Measurements from ENCODE around the gene VPS4A. TPM values are rescaled to one million over a fixed set of nuclear protein-coding genes. Genes with fewer than 3 reads are reported as not detected.

The VPS4A gene
- total RNA-seq, 1 experiment from 2014 or later, result 45.8 TPM

GRCh38 chr16:69363281-69363717 is 52.1 kb downstream of the VPS4A start:
- CTCF ChIA-PET, result no interaction called here
- peak overlapping the region; percentile 31 for H3K27ac Mint-ChIP-seq (ENCODE audit: unreplicated experiment)

GRCh38 chr16:69364088-69364487 is 52.9 kb downstream of the VPS4A start:
- no peaks in the 10 kb centered on the region for H3K9me3 Mint-ChIP-seq (ENCODE audit: unreplicated experiment)
- peaks cover 56% of the 10 kb centered on the region for H3K36me3 Mint-ChIP-seq (ENCODE audit: insufficient read depth, unreplicated experiment)
- no peak overlapping the region for H3K4me3 Mint-ChIP-seq (ENCODE audit: unreplicated experiment)
- intact Hi-C loops (cut with micrococcal nuclease; ENCODE audit: unreplicated experiment), result no loop called here
- H3K27me3 Mint-ChIP-seq (ENCODE audit: insufficient read depth, unreplicated experiment), result no peaks in the 10 kb centered on the region
- H3K36me3 ChIP-seq (ENCODE audit: control insufficient read depth, insufficient read depth, low read length), result peaks cover 7% of the 10 kb centered on the region
- H3K4me1 Mint-ChIP-seq (ENCODE audit: low read depth, unreplicated experiment), result peaks cover 6% of the 10 kb centered on the region
- H3K4me1 ChIP-seq, result no peaks in the 10 kb centered on the region; the same call in 1 of the 2 replicates
- no TSS peak for BruUV-seq (replicated peaks)
- peak in 1 of 2 experiments; percentile 20 for DNase-seq
- no peaks in the 10 kb centered on the region for H3K9me3 ChIP-seq
- peak overlapping the region; percentile 31 for H3K27ac Mint-ChIP-seq (ENCODE audit: unreplicated experiment)
- H3K27me3 ChIP-seq (replicated peaks; ENCODE audit: control insufficient read depth, insufficient read depth, low read length), result no peaks in the 10 kb centered on the region
- ChIA-PET POLR2A (no interaction called here), CTCF (no interaction called here)
- no peak overlapping the region for H3K4me3 ChIP-seq (ENCODE audit: low read depth, low read length)
- no peak for TF ChIP-seq CTCF (IDR thresholded peaks at IDR 0.05; ENCODE audit: insufficient read depth in 1 of 2, low read depth in 1 of 2, low read length in 1 of 2, severe bottlenecking in 1 of 2, unreplicated experiment in 1 of 2)

More at GRCh38 chr16:69363281-69363717, 52.1 kb downstream of the VPS4A start:
- Mint-ChIP-seq H3K9me3 (ENCODE audit: unreplicated experiment) (no peaks in the 10 kb centered on the region), H3K27me3 (ENCODE audit: insufficient read depth, unreplicated experiment) (no peaks in the 10 kb centered on the region), H3K4me1 (ENCODE audit: low read depth, unreplicated experiment) (peaks cover 6% of the 10 kb centered on the region), H3K4me3 (ENCODE audit: unreplicated experiment) (no peak overlapping the region), H3K36me3 (ENCODE audit: insufficient read depth, unreplicated experiment) (peaks cover 49% of the 10 kb centered on the region)
- no peaks in the 10 kb centered on the region; the same call in 1 of the 2 replicates for H3K4me1 ChIP-seq
- H3K9me3 ChIP-seq, result no peaks in the 10 kb centered on the region
- H3K4me3 ChIP-seq (ENCODE audit: low read depth, low read length), result no peak overlapping the region
- TF ChIP-seq CTCF (IDR thresholded peaks at IDR 0.05; ENCODE audit: insufficient read depth in 1 of 2, low read depth in 1 of 2, low read length in 1 of 2, severe bottlenecking in 1 of 2, unreplicated experiment in 1 of 2), result no peak
- intact Hi-C loops (cut with micrococcal nuclease; ENCODE audit: unreplicated experiment), result no loop called here
- H3K27me3 ChIP-seq (replicated peaks; ENCODE audit: control insufficient read depth, insufficient read depth, low read length), result no peaks in the 10 kb centered on the region
- POLR2A ChIA-PET, result no interaction called here
- peak; percentile 60 to 68 for DNase-seq
- no TSS peak for BruUV-seq (replicated peaks)
- H3K36me3 ChIP-seq (ENCODE audit: control insufficient read depth, insufficient read depth, low read length), result peaks cover 7% of the 10 kb centered on the region

- Mint-ChIP-seq H3K4me1 (ENCODE audit: low read depth, unreplicated experiment) (peaks cover 13% of the 10 kb centered on the region), H3K9me3 (ENCODE audit: unreplicated experiment) (no peaks in the 10 kb centered on the region), H3K27ac (ENCODE audit: unreplicated experiment) (no peak overlapping the region), H3K4me3 (ENCODE audit: unreplicated experiment) (no peak overlapping the region), H3K36me3 (ENCODE audit: insufficient read depth, unreplicated experiment) (peaks cover 73% of the 10 kb centered on the region), H3K27me3 (ENCODE audit: insufficient read depth, unreplicated experiment) (no peaks in the 10 kb centered on the region)
- no peak for DNase-seq
- intact Hi-C loops (cut with micrococcal nuclease; ENCODE audit: unreplicated experiment), result no loop called here
- POLR2A ChIA-PET, result no interaction called here
- CTCF ChIA-PET, result no interaction called here
- Histone ChIP-seq H3K36me3 (ENCODE audit: control insufficient read depth, insufficient read depth, low read length) (peaks cover 11% of the 10 kb centered on the region), H3K4me1 (no peaks in the 10 kb centered on the region; the same call in 1 of the 2 replicates), H3K4me3 (ENCODE audit: low read depth, low read length) (no peak overlapping the region), H3K27me3 (replicated peaks; ENCODE audit: control insufficient read depth, insufficient read depth, low read length) (no peaks in the 10 kb centered on the region), H3K9me3 (no peaks in the 10 kb centered on the region)
- no TSS peak for BruUV-seq (replicated peaks)
- TF ChIP-seq CTCF (IDR thresholded peaks at IDR 0.05; ENCODE audit: insufficient read depth in 1 of 2, low read depth in 1 of 2, low read length in 1 of 2, severe bottlenecking in 1 of 2, unreplicated experiment in 1 of 2), result no peak
Measured at GRCh38 chr16:69365901-69366300, 54.8 kb downstream of the VPS4A start.

Data from Caco-2 (cell line).